NOMO-1 (cell line): ENCODE data around the gene HAT1.
"Not testable (repeated sequence)": the region's sequence is repeated elsewhere in the genome, so short reads cannot be mapped to it uniquely, and the experiment has no call there.

Experiments used
- DNase-seq, 2 experiments: peaks; one replicate each; lab custom pipeline; 2025; ENCODE audit not compliant: unreplicated experiment in 2 of 2; lab: John Stamatoyannopoulos, UW

The HAT1 gene

GRCh38 chr2:171966688-171967087, 44.4 kb downstream of the HAT1 start:
- no peak for DNase-seq

- DNase-seq, result no peak
These were observed 46.2 kb downstream of the HAT1 start for GRCh38 chr2:171968509-171968908.

GRCh38 chr2:171972329-171972982, 50.2 kb downstream of the HAT1 start:
- no peak for DNase-seq

GRCh38 chr2:171979103-171979502, 56.8 kb downstream of the HAT1 start:
- DNase-seq, result no peak

- DNase-seq, result not testable (repeated sequence)
These were observed 61.7 kb downstream of the HAT1 start for GRCh38 chr2:171983924-171984323.

- DNase-seq, result no peak
These were observed 62.8 kb downstream of the HAT1 start for GRCh38 chr2:171985076-171985475.

GRCh38 chr2:171986778-171987177, 64.5 kb downstream of the HAT1 start:
- no peak for DNase-seq

- DNase-seq, result no peak
These were observed 68.8 kb downstream of the HAT1 start for GRCh38 chr2:171991027-171991426.

GRCh38 chr2:171995586-171995985, 73.3 kb downstream of the HAT1 start:
- no peak for DNase-seq

GRCh38 chr2:171996021-171996420, 73.8 kb downstream of the HAT1 start:
- no peak for DNase-seq

GRCh38 chr2:171997031-171997430, 74.8 kb downstream of the HAT1 start:
- DNase-seq, result not testable (repeated sequence)

- no peak for DNase-seq
These were observed 76.9 kb downstream of the HAT1 start for GRCh38 chr2:171999161-171999560.

GRCh38 chr2:171999604-172000469, 77.6 kb downstream of the HAT1 start, which contains the start of gene METAP1D:
Gene METAP1D, plus strand, starts transcription at chr2:171999953. Its CDS starts 17 bp downstream, at chr2:171999970.
- DNase-seq, result peak; percentile 82 to 94

- DNase-seq, result peak in 1 of 2 experiments; percentile 28
These were observed 78.6 kb downstream of the HAT1 start for GRCh38 chr2:172000696-172001361.

- no peak for DNase-seq
These were observed 85.1 kb downstream of the HAT1 start for GRCh38 chr2:172007372-172007771.

GRCh38 chr2:172009823-172010222, 87.6 kb downstream of the HAT1 start:
- DNase-seq, result no peak

- peak; percentile 6 to 80 for DNase-seq
These were observed 89.7 kb downstream of the HAT1 start for GRCh38 chr2:172011812-172012575.

- no peak for DNase-seq
These were observed 90.6 kb downstream of the HAT1 start for GRCh38 chr2:172012677-172013391.

GRCh38 chr2:172013396-172013795, 91.1 kb downstream of the HAT1 start:
- DNase-seq, result peak; percentile 55 to 77
